HepG2 (cell line): Measurements from ENCODE around the gene MRPL14. TPM values are rescaled to one million over a fixed set of nuclear protein-coding genes. Genes with fewer than 3 reads are reported as not detected.

Experiments used
- DDIT3 ChIP-seq: sonication (generic); formaldehyde crosslinking; IDR thresholded peaks from 2 replicates; pipeline ENCODE4 v1.4.0; 2020; ENCODE audit warnings: mild to moderate bottlenecking, missing genetic modification reagents
- GPN1 ChIP-seq: sonication (generic); formaldehyde crosslinking; IDR thresholded peaks from 2 replicates; pipeline ENCODE4 v1.5.1; 2020; ENCODE audit warnings: missing genetic modification reagents, borderline replicate concordance
- JDP2 ChIP-seq: sonication (generic); formaldehyde crosslinking; IDR thresholded peaks from 2 replicates; pipeline ENCODE4 v1.8.1; 2022; ENCODE audit warnings: missing genetic modification reagents, borderline replicate concordance
- KLF15 ChIP-seq: sonication (generic); formaldehyde crosslinking; IDR thresholded peaks from 2 replicates; pipeline ENCODE4 v1.8.1; 2023; ENCODE audit warnings: borderline replicate concordance, mild to moderate bottlenecking, inconsistent platforms, missing genetic modification reagents, mixed read lengths
- KMT2A ChIP-seq: sonication (generic); formaldehyde crosslinking; IDR thresholded peaks from 2 replicates; pipeline ENCODE4 v1.4.0; 2020; ENCODE audit warnings: missing genetic modification reagents
- RBM22 ChIP-seq: fragments of 200-400 bp; formaldehyde crosslinking; optimal IDR thresholded peaks from 2 replicates; pipeline ENCODE3; 2017; ENCODE audit warnings: mild to moderate bottlenecking, low read length, moderate library complexity
- SMAD9 ChIP-seq: sonication (generic); formaldehyde crosslinking; IDR thresholded peaks from 2 replicates; pipeline ENCODE4 v1.5.1; 2020; ENCODE audit warnings: mild to moderate bottlenecking, missing genetic modification reagents
- ZNF124 ChIP-seq: sonication (generic); formaldehyde crosslinking; IDR thresholded peaks from 2 replicates; pipeline ENCODE4 v1.4.0; 2020; ENCODE audit warnings: missing genetic modification reagents
- ZNF44 ChIP-seq: sonication (generic); formaldehyde crosslinking; IDR thresholded peaks from 2 replicates; pipeline ENCODE4 v1.5.1; 2020; ENCODE audit warnings: mild to moderate bottlenecking, missing genetic modification reagents
- ZNF564 ChIP-seq: sonication (generic); formaldehyde crosslinking; IDR thresholded peaks from 2 replicates; pipeline ENCODE4 v1.8.1; 2023; ENCODE audit warnings: mild to moderate bottlenecking, missing genetic modification reagents
- ZNF577 ChIP-seq: sonication (generic); formaldehyde crosslinking; IDR thresholded peaks from 2 replicates; pipeline ENCODE4 v1.4.0; 2020; ENCODE audit warnings: mild to moderate bottlenecking, low read depth, missing genetic modification reagents, borderline replicate concordance
- ZNF619 ChIP-seq: sonication (generic); formaldehyde crosslinking; IDR thresholded peaks from 2 replicates; pipeline ENCODE4 v1.4.0; 2020; ENCODE audit warnings: mild to moderate bottlenecking, missing genetic modification reagents
- ZNF891 ChIP-seq: sonication (generic); formaldehyde crosslinking; IDR thresholded peaks from 2 replicates; pipeline ENCODE4 v1.5.0; 2020; ENCODE audit warnings: mild to moderate bottlenecking, missing genetic modification reagents
- polyA plus RNA-seq, 8 experiments: library from polyadenylated mRNA; depleted of rRNA in 3 of 8; stranded (reverse) in 7 of 8; unstranded in 1 of 8; fragments of >200 nt; fragmentation: Illumina TruSeq in 4 of 8; extraction: Trizol in 4 of 8; gene quantifications; 2 replicates each; pipeline versions ENCODE4 v1.2.1 to v1.2.3, GENCODE V29; 2011 to 2016; ENCODE audit warnings: low read depth in 4 of 8, missing spikeins in 1 of 8, mixed read lengths in 1 of 8; ENCODE audit not compliant: insufficient read depth in 1 of 8
- total RNA-seq, 5 experiments: library from RNA; depleted of rRNA; stranded (reverse); fragments of >200 nt; fragmentation: Illumina TruSeq; extraction: Trizol; gene quantifications; 2 replicates each; pipeline ENCODE4 v1.2.3, GENCODE V29; 2016; ENCODE audit warnings: low read depth in 1 of 5
- TF ChIP-seq, protein P1 (sequence below): sonication (generic); formaldehyde crosslinking; IDR thresholded peaks from 2 replicates; pipeline ENCODE4 v1.5.1; 2020; ENCODE audit warnings: mild to moderate bottlenecking, missing genetic modification reagents, borderline replicate concordance
- TF ChIP-seq, protein P2 (sequence below): IDR thresholded peaks from 2 replicates; pipeline ENCODE4 v1.6.1; 2016; ENCODE audit warnings: control low read depth
- TF ChIP-seq, protein P3 (sequence below): sonication (generic); formaldehyde crosslinking; IDR thresholded peaks from 2 replicates; pipeline ENCODE4 v1.8.0; 2022; ENCODE audit warnings: mild to moderate bottlenecking, missing genetic modification reagents; ENCODE audit not compliant: insufficient replicate concordance
- TF ChIP-seq, protein P4 (sequence below), 2 experiments: fragments of 450-650 bp in 1 of 2; sonication (generic) in 1 of 2; formaldehyde crosslinking; IDR thresholded peaks; 2 replicates each; pipeline versions ENCODE4 v1.5.0 to v1.8.0; 2020 to 2022; ENCODE audit warnings: mild to moderate bottlenecking in 1 of 2, missing genetic modification reagents in 1 of 2

MRPL14 gene
- total and polyA plus RNA-seq, 2 of the 13 experiments (the other 11 are each of a cell fraction or from before 2014, with no cell fraction given), result 157 to 178 TPM

DNA sequence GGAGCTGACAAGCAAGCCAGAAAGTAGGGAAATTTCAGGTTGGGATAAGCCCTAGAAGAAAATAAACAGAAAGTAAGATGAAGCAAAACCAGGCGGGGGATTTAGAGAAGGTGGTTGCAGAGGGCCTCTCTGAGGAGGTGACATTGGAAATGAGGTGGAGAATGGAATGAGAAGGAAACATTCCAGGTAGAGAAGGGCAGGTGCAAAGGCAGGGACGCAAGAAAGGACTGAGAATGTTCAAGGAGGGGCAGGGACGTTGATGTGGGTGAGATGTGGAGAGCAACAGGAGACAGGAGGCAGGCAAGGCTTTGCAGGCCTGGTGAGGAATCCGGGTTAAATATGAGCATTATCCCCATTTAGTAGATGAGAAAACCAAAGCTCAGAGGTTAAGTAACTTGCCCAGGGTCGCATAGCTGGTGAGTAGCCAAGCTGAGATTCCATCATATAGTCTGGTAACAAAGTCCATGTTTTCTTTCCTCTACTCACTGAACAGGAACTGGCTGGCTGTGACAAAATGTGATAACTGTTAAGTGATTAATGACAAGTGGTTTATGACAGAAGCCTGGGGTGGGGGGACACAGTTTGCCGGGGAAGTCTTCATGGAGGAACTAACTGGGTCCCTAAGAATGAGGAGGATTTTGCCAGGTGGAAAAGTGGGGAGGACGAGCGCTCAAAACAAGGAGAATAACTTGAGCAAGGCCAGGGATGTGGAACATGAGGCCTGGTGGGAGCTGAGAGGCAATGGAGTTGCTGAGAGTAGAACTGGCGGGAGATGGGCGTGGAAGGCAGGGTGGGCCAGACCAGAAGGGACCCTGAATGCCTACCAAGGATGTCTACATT, 32.6 kb downstream of the MRPL14 start (continued):
- TF ChIP-seq, protein P1, sequence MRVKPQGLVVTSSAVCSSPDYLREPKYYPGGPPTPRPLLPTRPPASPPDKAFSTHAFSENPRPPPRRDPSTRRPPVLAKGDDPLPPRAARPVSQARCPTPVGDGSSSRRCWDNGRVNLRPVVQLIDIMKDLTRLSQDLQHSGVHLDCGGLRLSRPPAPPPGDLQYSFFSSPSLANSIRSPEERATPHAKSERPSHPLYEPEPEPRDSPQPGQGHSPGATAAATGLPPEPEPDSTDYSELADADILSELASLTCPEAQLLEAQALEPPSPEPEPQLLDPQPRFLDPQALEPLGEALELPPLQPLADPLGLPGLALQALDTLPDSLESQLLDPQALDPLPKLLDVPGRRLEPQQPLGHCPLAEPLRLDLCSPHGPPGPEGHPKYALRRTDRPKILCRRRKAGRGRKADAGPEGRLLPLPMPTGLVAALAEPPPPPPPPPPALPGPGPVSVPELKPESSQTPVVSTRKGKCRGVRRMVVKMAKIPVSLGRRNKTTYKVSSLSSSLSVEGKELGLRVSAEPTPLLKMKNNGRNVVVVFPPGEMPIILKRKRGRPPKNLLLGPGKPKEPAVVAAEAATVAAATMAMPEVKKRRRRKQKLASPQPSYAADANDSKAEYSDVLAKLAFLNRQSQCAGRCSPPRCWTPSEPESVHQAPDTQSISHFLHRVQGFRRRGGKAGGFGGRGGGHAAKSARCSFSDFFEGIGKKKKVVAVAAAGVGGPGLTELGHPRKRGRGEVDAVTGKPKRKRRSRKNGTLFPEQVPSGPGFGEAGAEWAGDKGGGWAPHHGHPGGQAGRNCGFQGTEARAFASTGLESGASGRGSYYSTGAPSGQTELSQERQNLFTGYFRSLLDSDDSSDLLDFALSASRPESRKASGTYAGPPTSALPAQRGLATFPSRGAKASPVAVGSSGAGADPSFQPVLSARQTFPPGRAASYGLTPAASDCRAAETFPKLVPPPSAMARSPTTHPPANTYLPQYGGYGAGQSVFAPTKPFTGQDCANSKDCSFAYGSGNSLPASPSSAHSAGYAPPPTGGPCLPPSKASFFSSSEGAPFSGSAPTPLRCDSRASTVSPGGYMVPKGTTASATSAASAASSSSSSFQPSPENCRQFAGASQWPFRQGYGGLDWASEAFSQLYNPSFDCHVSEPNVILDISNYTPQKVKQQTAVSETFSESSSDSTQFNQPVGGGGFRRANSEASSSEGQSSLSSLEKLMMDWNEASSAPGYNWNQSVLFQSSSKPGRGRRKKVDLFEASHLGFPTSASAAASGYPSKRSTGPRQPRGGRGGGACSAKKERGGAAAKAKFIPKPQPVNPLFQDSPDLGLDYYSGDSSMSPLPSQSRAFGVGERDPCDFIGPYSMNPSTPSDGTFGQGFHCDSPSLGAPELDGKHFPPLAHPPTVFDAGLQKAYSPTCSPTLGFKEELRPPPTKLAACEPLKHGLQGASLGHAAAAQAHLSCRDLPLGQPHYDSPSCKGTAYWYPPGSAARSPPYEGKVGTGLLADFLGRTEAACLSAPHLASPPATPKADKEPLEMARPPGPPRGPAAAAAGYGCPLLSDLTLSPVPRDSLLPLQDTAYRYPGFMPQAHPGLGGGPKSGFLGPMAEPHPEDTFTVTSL (CRISPR knock-in tag), result peak; percentile 95
- TF ChIP-seq KMT2A (CRISPR knock-in tag), result peak; percentile 16; the same call in 1 of the 2 replicates
- TF ChIP-seq ZNF124 (CRISPR knock-in tag), result 0 out of 2 replicates have a peak, but pooled peaks have one; percentile 29
- TF ChIP-seq, protein P2, sequence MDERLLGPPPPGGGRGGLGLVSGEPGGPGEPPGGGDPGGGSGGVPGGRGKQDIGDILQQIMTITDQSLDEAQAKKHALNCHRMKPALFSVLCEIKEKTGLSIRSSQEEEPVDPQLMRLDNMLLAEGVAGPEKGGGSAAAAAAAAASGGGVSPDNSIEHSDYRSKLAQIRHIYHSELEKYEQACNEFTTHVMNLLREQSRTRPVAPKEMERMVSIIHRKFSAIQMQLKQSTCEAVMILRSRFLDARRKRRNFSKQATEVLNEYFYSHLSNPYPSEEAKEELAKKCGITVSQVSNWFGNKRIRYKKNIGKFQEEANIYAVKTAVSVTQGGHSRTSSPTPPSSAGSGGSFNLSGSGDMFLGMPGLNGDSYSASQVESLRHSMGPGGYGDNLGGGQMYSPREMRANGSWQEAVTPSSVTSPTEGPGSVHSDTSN (CRISPR knock-in tag), result peak; percentile 66
- no peak for TF ChIP-seq GPN1 (CRISPR knock-in tag)
- TF ChIP-seq ZNF44, result no peak; the same call in 1 of the 2 replicates
- TF ChIP-seq, protein P3, sequence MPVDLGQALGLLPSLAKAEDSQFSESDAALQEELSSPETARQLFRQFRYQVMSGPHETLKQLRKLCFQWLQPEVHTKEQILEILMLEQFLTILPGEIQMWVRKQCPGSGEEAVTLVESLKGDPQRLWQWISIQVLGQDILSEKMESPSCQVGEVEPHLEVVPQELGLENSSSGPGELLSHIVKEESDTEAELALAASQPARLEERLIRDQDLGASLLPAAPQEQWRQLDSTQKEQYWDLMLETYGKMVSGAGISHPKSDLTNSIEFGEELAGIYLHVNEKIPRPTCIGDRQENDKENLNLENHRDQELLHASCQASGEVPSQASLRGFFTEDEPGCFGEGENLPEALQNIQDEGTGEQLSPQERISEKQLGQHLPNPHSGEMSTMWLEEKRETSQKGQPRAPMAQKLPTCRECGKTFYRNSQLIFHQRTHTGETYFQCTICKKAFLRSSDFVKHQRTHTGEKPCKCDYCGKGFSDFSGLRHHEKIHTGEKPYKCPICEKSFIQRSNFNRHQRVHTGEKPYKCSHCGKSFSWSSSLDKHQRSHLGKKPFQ (CRISPR knock-in tag), result no peak
- TF ChIP-seq ZNF577 (CRISPR knock-in tag), result no peak
- no peak for TF ChIP-seq KLF15
- TF ChIP-seq RBM22, result no peak
- TF ChIP-seq, protein P4, sequence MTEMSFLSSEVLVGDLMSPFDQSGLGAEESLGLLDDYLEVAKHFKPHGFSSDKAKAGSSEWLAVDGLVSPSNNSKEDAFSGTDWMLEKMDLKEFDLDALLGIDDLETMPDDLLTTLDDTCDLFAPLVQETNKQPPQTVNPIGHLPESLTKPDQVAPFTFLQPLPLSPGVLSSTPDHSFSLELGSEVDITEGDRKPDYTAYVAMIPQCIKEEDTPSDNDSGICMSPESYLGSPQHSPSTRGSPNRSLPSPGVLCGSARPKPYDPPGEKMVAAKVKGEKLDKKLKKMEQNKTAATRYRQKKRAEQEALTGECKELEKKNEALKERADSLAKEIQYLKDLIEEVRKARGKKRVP (CRISPR knock-in tag; IDR thresholded peaks at IDR 0.05), result peak in 1 of 2 experiments; percentile 71; a peak in 2 of 4 replicates
- TF ChIP-seq ZNF564 (CRISPR knock-in tag), result no peak
- TF ChIP-seq ZNF891, result no peak
- TF ChIP-seq DDIT3 (CRISPR knock-in tag), result no peak
- no peak for TF ChIP-seq ZNF619 (CRISPR knock-in tag)
- no peak for TF ChIP-seq JDP2 (CRISPR knock-in tag)
- TF ChIP-seq SMAD9 (CRISPR knock-in tag), result no peak
